GM12878 (cell line): ENCODE results near the gene DUS4L.

Source experiments
- CTCF ChIP-seq, 3 experiments: IDR thresholded peaks in 2 of 3; conservative IDR thresholded peaks in 1 of 3; 2 replicates each; pipeline ENCODE4 v1.5.1; 2011; ENCODE audit warnings: low read depth in 3 of 3, low read length in 3 of 3, mild to moderate bottlenecking in 3 of 3, control low read depth in 2 of 3, moderate library complexity in 2 of 3, inconsistent platforms in 1 of 3, mixed read lengths in 1 of 3; ENCODE audit not compliant: control insufficient read depth in 2 of 3, insufficient read depth in 1 of 3; ENCODE audit errors: extremely low read depth in 1 of 3
- KAT2A ChIP-seq: conservative IDR thresholded peaks from 2 replicates; pipeline ENCODE4 v1.6.1; 2011; ENCODE audit warnings: low read depth, low read length; ENCODE audit not compliant: control insufficient read depth
- NFIC ChIP-seq: IDR thresholded peaks from 2 replicates; pipeline ENCODE4 v1.6.1; 2012; ENCODE audit warnings: low read depth, mild to moderate bottlenecking, inconsistent platforms, low read length, moderate library complexity
- NFXL1 ChIP-seq: fragments of 450-650 bp; IDR thresholded peaks from 2 replicates; pipeline ENCODE4 v1.6.1; 2017; ENCODE audit warnings: antibody characterized with exemption, mild to moderate bottlenecking, borderline replicate concordance
- NFYB ChIP-seq: IDR thresholded peaks from 2 replicates; pipeline ENCODE4 v1.6.1; 2011; ENCODE audit warnings: low read depth, mild to moderate bottlenecking, low read length, improper control_type of control experiment, moderate library complexity; ENCODE audit not compliant: insufficient read depth
- POLR2AphosphoS5 ChIP-seq: IDR thresholded peaks from 2 replicates; pipeline ENCODE4 v1.6.1; 2011; ENCODE audit warnings: mild to moderate bottlenecking, low read length, inconsistent platforms
- SMAD1 ChIP-seq: fragments of 450-650 bp; IDR thresholded peaks from 2 replicates; pipeline ENCODE4 v1.6.1; 2018; ENCODE audit warnings: mild to moderate bottlenecking, low read depth; ENCODE audit not compliant: partially characterized antibody
- TCF3 ChIP-seq: IDR thresholded peaks from 2 replicates; pipeline ENCODE4 v1.6.1; 2012; ENCODE audit warnings: low read depth, mild to moderate bottlenecking, low read length, borderline replicate concordance; ENCODE audit not compliant: insufficient read depth
- ZBTB40 ChIP-seq: fragments of 450-650 bp; IDR thresholded peaks from 2 replicates; pipeline ENCODE4 v1.6.1; 2016; ENCODE audit warnings: mild to moderate bottlenecking, moderate library complexity, borderline replicate concordance
- ZNF274 ChIP-seq: IDR thresholded peaks from one replicate; pipeline ENCODE4 v1.8.0; 2011; ENCODE audit not compliant: insufficient read length, insufficient read depth
- ZNF687 ChIP-seq: fragments of 450-650 bp; IDR thresholded peaks from 2 replicates; pipeline ENCODE4 v1.6.1; 2017; ENCODE audit warnings: mild to moderate bottlenecking, moderate library complexity
- TF ChIP-seq, protein P1 (sequence below): IDR thresholded peaks from 2 replicates; pipeline ENCODE4 v1.6.1; 2011; ENCODE audit warnings: borderline replicate concordance, low read depth, mild to moderate bottlenecking, moderate library complexity, low read length; ENCODE audit not compliant: insufficient read depth, poor library complexity, severe bottlenecking
- TF ChIP-seq, protein P2 (sequence below): fragments of 450-650 bp; IDR thresholded peaks from 2 replicates; pipeline ENCODE4 v1.6.1; 2017; ENCODE audit warnings: mild to moderate bottlenecking, moderate library complexity
- TF ChIP-seq, protein P3 (sequence below): fragments of 450-650 bp; IDR thresholded peaks from 2 replicates; pipeline ENCODE4 v1.6.1; 2016; ENCODE audit warnings: mild to moderate bottlenecking

DNA sequence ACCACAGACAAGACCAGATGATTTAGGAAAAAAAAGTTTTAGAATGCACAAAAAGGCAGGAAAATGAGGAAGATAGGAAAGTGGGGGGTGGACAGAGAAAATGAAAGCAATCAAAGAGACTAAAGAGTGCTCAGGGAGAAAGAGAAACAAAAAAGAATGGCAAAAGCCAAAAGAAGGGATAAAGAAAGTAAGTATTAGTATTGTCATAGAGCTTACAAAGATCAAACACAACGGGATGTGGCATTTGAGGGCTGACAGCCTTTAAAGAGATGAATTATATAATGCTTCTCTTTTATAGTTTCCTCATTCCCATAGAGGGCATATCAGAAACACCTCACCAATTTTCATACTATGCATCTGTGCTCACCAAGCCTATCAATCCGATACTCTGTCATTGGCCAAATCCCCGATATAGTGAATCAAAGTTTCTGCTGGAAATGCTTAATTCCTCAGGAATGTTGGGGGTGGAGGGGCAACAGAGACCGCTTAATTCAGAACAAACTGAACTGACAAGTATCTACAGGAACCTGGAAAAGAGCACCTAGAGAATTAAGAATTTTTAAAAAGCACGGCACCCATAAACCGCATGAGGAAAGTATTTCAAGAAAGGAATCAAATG lies 2.8 kb upstream of the DUS4L start:
- TF ChIP-seq, protein P1, sequence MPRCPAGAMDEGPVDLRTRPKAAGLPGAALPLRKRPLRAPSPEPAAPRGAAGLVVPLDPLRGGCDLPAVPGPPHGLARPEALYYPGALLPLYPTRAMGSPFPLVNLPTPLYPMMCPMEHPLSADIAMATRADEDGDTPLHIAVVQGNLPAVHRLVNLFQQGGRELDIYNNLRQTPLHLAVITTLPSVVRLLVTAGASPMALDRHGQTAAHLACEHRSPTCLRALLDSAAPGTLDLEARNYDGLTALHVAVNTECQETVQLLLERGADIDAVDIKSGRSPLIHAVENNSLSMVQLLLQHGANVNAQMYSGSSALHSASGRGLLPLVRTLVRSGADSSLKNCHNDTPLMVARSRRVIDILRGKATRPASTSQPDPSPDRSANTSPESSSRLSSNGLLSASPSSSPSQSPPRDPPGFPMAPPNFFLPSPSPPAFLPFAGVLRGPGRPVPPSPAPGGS = no peak
- TF ChIP-seq ZBTB40 (no peak), KAT2A (no peak), ZNF687 (no peak), NFIC (no peak), CTCF (IDR thresholded peaks at IDR 0.05 in 2 of 3, conservative IDR thresholded peaks at IDR 0.05 in 1 of 3; ENCODE audit: control insufficient read depth in 2 of 3, extremely low read depth in 1 of 3, insufficient read depth in 1 of 3, low read depth in 3 of 3, low read length in 3 of 3) (no peak), NFXL1 (no peak), NFYB (no peak), TCF3 (no peak), ZNF274 (no peak), SMAD1 (no peak), POLR2AphosphoS5 (no peak)
- TF ChIP-seq, protein P2, sequence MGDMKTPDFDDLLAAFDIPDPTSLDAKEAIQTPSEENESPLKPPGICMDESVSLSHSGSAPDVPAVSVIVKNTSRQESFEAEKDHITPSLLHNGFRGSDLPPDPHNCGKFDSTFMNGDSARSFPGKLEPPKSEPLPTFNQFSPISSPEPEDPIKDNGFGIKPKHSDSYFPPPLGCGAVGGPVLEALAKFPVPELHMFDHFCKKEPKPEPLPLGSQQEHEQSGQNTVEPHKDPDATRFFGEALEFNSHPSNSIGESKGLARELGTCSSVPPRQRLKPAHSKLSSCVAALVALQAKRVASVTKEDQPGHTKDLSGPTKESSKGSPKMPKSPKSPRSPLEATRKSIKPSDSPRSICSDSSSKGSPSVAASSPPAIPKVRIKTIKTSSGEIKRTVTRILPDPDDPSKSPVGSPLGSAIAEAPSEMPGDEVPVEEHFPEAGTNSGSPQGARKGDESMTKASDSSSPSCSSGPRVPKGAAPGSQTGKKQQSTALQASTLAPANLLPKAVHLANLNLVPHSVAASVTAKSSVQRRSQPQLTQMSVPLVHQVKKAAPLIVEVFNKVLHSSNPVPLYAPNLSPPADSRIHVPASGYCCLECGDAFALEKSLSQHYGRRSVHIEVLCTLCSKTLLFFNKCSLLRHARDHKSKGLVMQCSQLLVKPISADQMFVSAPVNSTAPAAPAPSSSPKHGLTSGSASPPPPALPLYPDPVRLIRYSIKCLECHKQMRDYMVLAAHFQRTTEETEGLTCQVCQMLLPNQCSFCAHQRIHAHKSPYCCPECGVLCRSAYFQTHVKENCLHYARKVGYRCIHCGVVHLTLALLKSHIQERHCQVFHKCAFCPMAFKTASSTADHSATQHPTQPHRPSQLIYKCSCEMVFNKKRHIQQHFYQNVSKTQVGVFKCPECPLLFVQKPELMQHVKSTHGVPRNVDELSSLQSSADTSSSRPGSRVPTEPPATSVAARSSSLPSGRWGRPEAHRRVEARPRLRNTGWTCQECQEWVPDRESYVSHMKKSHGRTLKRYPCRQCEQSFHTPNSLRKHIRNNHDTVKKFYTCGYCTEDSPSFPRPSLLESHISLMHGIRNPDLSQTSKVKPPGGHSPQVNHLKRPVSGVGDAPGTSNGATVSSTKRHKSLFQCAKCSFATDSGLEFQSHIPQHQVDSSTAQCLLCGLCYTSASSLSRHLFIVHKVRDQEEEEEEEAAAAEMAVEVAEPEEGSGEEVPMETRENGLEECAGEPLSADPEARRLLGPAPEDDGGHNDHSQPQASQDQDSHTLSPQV = no peak
- TF ChIP-seq, protein P3, sequence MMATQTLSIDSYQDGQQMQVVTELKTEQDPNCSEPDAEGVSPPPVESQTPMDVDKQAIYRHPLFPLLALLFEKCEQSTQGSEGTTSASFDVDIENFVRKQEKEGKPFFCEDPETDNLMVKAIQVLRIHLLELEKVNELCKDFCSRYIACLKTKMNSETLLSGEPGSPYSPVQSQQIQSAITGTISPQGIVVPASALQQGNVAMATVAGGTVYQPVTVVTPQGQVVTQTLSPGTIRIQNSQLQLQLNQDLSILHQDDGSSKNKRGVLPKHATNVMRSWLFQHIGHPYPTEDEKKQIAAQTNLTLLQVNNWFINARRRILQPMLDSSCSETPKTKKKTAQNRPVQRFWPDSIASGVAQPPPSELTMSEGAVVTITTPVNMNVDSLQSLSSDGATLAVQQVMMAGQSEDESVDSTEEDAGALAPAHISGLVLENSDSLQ = no peak
